ENCODE results near the gene KRT71.
"Not testable (repeated sequence)": the region's sequence is repeated elsewhere in the genome, so short reads cannot be mapped to it uniquely, and the experiment has no call there.

The KRT71 gene
- long read RNA-seq, donor 1 = 0 reads
- long read RNA-seq, donor 2 = 0 reads
- long read RNA-seq, donor 3 = 0 reads
- long read RNA-seq, donor 4 = 0 reads
- long read RNA-seq, donor 5 = 0 reads
- long read RNA-seq, donor 6 = 0 reads
- long read RNA-seq, donor 7 = 0 reads
- long read RNA-seq, donor 8 = 0 reads

DNA sequence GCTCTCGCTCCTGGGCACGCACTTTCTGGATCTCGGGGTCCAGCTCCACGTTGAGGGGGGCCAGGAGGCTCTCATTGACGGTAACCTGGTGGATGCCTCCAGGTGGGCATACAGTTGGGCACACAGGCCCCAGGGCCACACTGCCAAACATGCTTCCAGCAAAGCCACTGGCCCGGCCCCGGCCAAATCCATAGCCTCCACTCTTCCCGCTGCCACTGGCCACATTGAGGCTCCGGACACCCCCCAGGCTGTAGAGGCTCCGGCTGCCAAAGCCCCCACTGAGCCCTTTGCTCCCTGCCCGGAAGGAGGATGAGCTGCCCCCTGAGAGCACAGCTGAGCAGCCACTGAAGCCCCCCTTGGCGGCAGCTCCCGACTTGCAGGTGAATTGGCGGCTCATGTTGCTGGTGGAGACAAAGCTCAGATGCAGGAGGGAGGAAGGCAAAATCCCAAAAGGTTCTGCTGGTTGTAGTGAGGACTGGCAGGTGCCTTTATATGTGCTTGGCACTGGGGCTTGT lies at the start of gene KRT71:
Gene KRT71 (minus strand): TSS at position 465 of the 515 bp plus-strand sequence. CDS start 68 bp downstream, at position 397.
- DNase-seq = no peak

DNA sequence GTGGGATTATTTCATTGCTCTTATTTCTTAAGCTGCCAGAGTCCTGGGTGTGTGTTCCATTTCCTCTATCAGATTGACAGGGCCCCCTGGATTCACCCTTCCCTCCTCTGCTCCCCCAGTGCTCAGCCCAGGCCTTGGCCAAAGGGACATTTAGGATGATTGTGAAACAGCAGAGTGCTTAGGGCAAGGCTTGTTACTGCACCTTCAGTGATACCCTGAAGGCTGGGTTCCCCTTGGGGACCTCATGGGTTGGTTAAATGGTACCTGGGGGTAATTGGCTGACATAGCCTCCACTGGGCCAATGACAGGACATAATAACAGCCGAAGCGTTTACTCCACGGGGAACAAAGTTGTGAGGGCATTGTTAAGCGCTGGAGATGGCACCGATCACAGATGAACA lies 49.6 kb upstream of the KRT71 start:
- no peak for DNase-seq

DNA sequence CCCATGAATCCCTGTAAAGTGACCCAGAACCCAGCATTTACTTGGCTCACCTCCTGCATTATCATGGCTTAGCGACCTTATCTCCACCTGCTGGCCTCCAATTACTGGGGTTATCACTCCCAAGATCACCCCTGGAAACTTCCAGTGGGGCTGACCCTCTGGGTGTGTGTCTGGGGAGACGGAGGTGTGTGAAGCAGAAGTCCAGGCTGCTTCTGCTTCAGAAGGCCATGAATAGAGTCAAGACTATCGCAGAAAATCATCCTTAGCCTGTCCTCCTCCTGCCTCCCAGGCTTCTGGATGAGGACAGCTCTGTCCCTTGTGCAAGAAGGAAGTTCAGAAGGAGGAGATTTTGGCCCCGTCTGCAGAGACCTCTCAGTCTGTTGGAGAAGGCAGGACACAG lies 48.7 kb upstream of the KRT71 start:
- no peak for DNase-seq

DNA sequence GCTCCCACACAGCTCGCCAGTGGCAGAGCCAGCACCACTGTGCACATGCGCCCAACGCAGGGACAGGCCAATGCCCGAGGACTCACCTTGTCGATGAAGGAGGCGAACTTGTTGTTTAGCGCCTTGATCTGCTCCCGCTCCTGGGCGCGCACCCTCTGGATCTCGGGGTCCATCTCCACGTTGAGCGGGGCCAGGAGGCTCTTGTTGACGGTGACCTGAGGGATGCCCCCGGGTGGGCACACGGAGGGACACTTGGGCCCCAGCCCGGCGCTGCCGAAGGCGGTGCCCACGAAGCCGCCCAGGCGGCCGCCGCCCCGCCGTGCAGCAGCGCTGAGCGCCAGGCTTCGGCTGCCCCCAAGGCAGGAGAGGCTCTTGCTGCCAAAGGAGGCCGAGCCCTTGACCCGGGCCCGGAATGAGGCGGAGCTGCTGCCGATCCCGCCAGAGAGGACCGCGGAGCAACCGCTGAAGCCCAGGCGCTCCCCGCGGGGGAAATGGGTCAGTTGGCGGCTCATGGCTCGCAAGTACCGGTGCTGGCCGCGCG lies 48.1 kb upstream of the KRT71 start, which contains the start of gene KRT72:
Gene KRT72 (minus strand): TSS at position 523 of the 541 bp plus-strand sequence. CDS start 11 bp downstream, at position 512.
- DNase-seq = no peak

DNA sequence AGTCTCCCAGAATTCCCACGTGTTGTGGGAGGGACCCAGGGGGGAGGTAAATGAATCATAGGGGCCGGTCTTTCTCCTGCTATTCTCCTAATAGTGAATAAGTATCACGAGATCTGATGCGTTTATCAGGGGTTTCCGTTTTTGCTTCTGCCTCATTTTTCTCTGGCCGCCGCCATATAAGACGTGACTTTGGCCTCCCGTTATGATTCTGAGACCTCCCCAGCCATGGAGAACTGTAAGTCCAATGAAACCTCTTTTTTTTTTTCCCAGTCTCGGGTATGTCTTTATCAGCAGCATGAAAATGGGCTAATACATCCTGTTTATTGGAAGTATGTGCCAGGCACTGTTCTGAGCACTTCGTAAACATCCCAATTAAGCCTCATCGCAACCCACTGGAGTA lies 47.5 kb upstream of the KRT71 start:
- DNase-seq = no peak

DNA sequence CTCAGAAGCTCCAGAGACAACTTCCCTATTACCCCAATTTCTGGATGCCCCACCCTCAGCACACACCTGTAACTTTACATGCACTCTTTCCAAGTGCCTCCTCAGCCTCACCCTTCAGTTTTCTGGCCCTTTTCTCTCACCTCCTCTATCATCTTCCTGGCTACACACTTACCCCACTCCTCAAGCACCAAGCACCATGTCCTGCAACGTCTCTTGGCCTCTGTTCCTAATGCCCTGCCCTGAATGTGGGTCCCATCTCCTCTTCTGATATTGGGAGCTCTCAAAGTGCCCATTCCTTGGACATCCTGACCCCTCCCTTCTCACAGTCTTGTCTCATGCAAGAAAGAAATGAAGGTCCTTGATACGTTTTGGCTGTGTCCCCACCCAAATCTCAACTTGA lies 47.1 kb upstream of the KRT71 start:
- DNase-seq = no peak

DNA sequence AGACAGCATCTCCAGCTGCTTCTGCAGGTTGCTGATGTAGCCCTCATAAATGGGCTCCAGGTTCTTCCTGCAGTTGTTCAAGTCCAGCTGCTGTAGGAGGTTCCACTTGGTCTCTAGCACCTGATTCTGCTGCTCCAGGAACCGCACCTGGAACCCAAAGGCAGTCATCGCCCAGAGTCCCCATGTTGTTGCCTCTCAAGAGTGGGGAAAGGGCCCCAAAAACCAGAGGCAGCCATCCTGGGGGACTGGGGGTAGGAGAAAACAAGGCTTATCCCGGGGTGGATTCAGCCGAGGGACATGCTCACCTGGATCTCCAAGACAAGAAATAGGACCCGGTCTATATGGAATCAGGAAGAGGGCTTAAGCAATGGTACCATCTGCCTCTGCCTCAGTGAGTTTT lies 46.0 kb upstream of the KRT71 start:
- no peak for DNase-seq

DNA sequence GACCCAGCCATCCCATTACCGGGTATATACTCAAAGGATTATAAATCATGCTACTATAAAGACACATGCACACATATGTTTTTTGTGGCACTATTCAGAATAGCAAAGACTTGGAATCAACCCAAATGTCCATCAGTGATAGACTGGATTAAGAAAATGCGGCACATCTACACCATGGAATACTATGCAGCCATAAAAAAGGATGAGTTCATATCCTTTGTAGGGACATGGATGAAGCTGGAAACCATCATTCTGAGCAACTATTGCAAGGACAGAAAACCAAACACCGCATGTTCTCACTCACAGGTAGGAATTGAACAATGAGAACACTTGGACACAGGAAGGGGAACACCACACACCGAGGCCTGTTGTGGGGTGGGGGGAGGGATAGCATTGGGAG lies 41.3 kb upstream of the KRT71 start:
- not testable (repeated sequence) for DNase-seq

DNA sequence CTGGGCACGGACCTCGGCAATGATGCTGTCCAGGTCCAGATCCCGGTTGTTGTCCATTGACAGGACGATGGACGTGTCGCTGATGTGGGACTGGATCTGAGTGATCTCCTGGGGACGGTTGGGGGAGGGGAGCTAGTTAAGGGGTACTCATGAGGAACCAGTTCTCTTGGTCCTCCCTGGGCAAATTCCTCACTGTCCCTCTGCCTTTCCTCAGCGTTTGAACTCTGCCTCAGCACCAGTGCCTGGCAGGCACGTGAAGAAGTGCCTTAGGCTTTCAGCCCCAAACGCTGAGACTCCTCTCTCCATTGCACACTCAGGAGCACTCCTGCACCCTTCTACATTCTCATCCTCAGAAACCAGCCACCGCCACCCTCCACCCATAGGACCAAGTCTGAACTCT lies 38.6 kb upstream of the KRT71 start:
- no peak for DNase-seq

DNA sequence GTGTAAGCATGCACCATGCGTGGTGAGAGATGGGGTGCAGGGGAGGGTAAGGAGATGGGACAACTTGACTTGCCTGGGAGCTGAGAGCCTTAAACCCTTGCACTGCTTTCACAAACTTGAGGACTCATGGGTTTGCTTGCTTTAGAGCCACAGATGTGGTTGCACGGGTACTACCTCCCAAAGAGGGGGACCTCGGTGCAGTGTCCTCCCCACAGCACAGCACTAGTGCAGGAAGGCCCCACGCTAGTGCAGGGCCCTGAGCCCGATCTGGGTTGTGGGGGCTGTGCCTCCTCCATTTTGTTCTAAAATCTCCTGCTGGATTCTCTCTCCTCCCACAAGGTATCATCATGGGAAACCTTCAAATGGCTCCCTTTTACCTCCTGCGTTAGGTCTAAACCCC lies 37.1 kb upstream of the KRT71 start:
- no peak for DNase-seq

DNA sequence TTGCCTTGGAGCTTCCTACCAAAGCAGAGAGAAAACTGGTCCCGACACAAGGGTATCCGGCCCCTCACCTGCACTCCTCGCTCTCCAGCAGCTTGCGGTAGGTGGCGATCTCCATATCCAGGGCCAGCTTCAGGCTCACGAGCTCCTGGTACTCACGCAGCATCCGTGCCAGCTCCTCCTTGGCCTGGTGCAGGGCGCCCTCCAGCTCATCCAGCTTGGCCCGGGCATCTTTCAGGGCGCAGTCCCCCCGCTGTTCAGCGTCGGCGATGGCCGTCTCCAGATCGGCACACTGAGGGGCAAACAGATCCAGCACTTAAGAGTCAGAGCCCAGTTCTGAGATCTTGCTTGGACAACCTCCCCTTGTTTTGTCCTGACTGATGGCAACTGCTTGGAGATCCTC lies 34.6 kb upstream of the KRT71 start:
- DNase-seq = no peak

DNA sequence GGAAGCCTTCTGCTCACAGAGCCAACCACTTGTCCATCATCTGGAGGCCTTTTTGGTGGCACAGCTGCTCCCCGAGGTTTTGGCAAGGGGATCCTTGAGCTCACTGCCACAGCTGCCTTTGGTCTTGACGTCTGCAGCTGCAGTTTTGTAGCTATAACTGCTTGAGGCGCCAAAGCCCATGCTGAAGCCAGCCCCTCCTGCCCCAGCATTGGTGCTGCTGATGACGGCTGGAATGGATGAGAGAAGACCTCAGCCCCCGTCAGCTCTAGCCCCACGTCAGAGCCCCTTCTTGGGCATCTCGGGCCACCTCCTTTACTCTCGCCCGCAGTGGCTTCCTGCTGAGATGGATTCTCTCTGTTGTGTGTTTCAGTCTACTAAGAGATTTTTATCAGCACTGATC lies 33.0 kb upstream of the KRT71 start:
- DNase-seq = no peak

DNA sequence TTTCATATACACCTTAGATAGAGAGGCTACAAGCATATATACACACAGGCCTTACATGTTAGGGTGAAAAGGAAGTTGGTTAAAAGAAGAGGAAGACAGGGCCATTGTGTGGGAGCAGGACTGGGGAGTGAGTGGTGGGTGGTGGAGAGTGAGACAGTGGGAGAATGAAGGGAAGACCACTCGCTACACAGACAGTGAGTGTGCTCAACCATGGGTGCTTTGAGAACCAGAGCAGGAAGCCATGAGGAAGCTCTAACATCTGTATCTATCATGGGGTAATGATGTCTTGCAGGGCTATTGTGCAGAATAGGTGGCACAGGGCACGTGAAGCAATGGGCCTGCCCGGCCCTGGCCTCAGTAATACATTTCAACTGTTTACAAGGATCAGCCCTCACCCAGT lies 32.1 kb upstream of the KRT71 start:
- DNase-seq = no peak

DNA sequence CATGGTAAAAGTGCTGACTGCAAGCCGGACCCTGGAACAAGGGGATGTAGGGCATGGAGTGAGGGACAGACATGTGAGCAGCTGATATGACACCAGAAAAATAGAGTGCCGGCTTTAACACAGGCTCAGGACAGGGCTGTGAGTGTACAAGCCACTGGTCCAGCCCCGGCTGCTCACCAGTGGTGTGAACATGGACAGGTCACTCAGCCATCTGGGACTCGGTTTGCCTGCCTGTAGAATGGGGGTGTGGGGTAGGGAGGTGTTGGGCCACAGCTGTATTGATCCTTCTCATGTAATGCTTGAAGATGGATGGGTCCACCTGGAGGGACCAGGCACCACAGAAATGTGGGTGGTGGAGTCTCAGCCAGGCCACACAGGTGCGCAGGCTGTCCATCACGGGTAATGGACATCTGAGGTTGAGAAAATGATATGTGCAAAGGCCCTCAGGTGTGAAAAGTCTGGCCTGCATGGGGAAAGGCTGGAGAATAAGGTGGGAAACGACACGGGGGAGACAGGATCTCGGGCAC lies 31.3 kb upstream of the KRT71 start:
- DNase-seq = no peak

DNA sequence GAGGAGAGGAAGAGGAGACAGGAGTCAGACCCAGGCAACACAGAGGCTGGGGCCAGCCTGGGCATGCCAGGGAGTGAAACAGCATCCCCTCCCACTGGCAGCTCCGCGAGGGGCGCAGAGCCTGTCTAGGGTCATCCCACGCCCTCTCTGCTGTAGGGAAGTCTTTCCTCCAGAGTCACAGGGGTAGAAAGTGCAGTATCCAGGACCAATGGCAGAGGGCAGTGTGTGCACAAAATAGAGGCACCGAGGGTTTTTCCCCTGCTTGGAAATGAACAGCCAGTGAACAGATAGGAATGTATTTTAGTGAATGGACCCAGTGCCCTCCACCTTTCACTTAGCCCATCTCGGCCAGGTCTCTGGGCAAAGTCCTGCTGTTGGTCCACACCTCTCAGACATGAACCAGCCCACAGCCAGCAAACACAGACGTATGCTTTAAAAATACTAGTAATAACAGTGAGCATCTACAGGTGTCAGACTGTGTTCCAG lies 30.1 kb upstream of the KRT71 start:
- peak; percentile 61 for DNase-seq

DNA sequence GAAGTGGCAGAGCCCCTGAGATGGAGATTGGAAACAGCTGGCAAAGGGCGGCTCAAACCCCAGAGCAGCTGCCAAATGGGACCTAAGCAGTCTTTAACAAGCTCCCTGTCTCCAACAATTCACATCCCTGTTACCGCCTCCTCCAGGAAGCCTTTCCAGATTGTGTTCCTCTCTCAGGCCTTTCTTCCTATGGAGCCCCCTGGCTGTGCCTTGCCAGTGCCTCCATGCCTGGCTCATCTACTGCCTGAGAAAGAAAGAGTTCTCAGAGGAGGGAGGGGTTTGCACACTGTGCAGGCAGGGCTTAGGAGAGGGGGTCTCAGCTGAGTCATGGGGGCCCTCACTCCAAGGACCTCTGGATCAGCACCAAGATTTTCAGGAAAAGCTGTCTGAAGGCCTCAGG lies 29.5 kb upstream of the KRT71 start:
- no peak for DNase-seq

DNA sequence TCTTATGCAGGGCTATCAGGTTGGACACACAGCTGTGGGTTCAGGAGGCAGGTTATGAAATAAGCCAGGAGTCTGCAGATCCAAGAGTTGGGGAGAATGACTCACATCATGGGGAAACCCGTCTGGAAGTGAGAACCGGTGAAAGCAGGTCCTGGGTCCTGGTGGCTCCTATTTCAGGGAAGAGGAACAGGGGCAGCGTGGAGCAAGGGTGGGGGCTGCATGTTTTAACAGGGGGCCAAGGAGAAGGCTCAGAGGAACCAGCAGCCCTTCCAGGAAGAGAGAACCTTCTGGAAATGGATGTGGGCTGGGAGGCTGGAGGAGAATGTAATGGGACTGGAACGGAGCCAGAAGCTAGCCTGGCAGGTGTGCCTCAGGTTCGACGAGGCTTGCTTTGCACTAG lies 28.5 kb upstream of the KRT71 start:
- no peak for DNase-seq

DNA sequence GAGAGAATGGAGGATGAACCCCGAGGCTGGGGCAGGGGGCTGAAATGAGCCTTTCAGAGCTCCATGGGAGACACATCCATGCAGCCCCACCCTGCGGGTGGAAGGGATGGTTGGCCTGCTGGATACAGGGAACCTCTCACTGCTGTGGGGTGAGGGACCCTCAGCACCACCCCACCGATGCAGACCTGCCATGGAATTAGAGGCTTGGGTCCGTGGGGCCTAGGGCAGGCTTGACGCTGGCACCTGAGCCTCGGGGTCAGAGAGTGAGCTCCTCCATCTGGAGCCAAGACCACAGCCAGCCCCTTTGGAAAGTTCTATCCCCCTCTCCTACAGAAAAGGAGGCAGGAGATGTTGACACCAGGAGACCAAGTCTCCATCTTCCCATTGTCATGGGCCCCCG lies 28.1 kb upstream of the KRT71 start:
- DNase-seq = no peak

DNA sequence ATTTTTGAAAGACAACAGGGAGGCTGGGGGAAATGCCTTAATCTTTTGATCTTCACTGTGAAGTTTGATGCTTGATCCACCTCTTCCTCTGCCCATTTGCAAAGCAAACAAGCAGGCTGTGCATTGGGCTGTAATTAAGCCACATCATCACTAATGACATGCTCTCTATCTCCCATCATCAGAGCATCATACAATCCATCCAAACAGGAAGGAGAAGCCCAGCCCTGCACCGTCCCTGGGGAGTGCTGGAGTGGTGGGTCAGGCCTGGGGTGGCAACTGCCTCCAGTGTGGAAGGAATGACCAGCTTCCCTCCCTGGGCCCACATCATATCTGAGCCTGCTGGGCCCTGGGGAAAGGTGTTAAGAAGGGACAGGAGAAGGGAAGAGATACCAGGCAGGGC lies 27.6 kb upstream of the KRT71 start:
- no peak for DNase-seq

DNA sequence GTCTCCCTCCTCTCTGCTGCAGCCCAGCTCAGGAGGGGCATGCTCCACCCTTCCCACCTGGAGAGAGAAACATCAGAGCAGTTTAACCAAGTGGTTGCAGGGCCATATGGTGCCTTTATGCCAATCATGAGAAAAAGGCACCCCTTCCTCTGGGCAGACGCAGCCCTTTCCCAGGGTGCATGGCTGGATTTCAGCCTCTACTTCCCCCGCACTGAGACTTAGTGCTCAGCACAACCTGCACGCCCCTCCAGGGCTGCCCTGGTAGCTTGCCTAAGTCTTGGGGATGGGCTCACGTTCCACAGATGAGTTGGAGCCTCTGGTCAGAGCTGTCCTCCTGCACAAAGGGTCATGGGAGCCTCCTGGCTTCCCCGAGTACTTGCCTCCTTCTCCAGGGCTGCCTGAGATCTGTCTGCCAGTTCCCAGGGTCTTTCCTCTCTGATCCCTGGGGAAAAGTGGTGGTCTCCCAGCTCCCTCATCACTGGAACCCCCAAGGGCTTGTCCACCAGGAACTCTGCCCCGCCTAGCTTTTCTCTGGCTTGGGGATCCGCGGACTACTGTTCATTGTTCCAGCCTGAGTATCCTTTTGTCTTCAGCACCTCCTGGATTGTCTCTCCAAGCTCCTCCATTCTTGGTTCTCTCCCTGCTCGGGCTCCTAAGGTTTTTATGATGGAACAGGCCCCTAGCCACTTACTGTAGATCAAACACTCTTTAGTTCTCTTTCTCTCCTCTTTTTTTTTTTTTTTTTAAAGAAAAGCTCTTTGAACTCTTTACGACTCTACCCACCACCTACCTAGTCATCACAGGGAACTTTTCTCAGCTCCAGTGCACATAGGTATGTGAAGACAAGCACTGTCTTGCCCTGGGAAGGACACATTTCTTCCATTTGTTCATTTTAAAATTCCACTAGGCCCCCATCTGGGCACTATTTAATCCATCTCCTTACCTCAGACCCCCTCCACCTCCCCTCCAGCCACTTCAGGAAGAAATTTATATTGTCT lies 26.8 kb upstream of the KRT71 start:
- no peak for DNase-seq

DNA sequence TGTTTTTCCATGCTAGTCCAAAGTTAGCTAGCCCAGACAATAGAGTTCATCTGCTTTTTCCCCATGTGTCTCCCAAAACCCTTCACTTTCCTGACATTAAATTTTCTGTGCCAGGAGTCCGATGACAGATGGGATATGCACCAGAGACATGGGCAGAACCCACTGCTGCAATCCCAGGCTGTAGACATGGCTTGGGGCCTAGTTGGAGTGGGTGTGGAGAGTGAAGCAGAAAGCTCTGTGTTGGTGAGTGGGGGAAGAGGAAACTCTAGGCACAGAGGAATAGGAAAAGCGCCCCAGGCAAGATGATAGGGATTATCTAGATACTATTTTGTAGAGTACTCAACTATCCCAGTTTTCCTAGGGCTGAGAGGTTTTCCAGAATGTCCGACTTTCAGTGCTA lies 25.5 kb upstream of the KRT71 start:
- no peak for DNase-seq

DNA sequence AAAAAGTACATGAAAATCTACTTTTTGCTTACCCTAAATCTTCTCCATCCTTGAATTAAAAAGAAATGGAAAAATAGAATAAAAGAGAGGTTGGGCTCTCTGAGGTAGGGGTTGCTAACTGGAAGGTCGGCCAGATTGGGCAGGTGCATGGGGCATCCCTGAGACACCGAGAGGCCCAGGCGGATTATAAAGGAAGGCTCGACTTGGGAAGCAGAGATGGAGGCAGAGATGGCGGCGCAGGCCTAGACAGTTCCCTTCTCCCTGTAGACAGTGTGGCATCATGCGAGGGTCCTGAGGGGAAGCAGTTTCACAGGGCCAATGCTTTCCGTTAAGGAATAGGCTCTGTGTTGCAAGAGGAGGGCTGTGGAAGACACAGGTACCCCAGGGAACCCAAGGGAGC lies 24.4 kb upstream of the KRT71 start:
- DNase-seq = no peak

DNA sequence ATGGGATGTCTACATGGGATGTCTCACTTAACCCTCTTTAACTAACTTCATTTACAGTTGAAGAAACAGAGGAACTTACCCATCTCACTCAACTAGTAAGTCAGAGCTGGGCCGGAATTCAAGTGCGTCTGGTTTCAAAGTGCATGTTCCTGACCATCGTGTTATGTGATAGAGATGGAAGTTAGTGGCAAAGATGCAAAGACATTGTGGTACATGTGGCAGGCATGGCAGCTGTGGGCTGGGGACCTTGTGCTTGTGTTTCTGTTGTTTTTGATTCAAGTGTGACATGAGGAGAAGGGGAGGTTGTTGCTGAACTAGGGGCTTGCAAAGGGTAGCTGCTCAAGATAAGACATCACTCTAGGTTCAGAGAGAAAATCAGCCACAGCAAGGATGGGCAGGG lies 23.0 kb upstream of the KRT71 start:
- DNase-seq = no peak

All from right kidney (tissue), 9 donors.